T follicular helper cell (primary cell): Measurements from ENCODE around the gene MGAT5.

Experiments
- DNase-seq: peaks from one replicate; pipeline ENCODE4 v3.0.0-alpha.2; 2020; ENCODE audit warnings: low read depth

Gene MGAT5

GRCh38 chr2:134256956-134257355 lies 3.1 kb downstream of the MGAT5 start:
- no peak for DNase-seq

DNA sequence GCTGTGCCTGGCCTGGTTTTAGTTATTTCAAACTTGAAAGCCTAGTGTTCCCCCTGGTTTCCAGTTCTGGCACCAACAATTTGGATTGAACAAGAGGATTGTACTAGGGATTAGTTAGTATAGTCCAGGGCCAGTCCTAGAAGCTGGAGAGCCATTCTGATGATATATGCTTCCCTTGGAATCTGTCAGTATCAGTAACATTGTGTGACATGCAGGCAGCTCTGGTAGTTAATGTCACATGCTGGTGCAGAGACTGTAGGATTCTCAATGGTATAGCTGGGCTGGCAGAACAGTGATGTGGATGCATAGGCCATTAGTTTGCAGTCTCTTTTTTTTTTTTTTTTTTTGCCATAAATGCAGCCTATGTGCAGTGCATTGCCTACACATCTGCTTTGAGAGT lies 3.6 kb downstream of the MGAT5 start:
- DNase-seq: no peak

DNA sequence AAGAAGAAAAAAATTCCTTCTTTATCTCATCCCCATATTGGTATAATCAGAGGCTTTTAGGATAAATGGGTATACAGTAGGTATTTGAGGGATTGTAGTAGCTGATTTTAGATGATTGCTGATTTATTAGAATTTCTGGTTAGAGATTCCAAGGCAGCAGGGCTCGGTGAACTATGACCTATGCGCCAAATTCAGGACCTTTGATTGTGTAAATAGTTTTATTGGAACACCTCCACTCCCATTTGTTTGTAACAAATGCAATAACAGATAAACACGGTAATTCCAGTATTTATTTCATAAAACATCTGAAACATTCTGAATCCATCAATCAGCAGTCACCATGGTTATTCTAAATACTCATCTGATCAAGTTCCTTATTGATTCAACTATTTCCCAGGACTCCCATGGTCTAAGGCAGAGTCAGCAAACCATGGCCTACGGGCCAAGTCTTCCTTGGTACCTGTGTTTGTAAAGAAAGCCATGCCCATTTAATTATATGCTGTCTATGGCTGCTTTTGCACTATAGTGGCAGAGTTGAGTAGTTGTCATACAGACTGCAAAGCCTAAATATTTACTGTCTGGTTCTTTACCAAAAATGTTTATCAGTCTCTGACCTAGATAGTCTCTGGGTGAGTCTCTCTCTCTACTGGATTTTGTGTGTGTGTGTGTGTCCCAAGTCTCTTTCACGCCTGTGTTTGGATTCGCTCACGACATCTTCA lies 4.3 kb downstream of the MGAT5 start:
- no peak for DNase-seq

GRCh38 chr2:134258684-134259388 lies 5.0 kb downstream of the MGAT5 start:
- peak; percentile 23 for DNase-seq

- no peak for DNase-seq
Measured at GRCh38 chr2:134259571-134259970, 5.7 kb downstream of the MGAT5 start.

- DNase-seq: no peak
Measured at GRCh38 chr2:134259994-134260393, 6.1 kb downstream of the MGAT5 start.

GRCh38 chr2:134260713-134261112 lies 6.8 kb downstream of the MGAT5 start:
- DNase-seq: no peak

- no peak for DNase-seq
Measured at GRCh38 chr2:134261398-134262131, 7.7 kb downstream of the MGAT5 start.

- no peak for DNase-seq
Measured at GRCh38 chr2:134262684-134263083, 8.8 kb downstream of the MGAT5 start.

- no peak for DNase-seq
Measured at GRCh38 chr2:134268265-134268664, 14.4 kb downstream of the MGAT5 start.

DNA sequence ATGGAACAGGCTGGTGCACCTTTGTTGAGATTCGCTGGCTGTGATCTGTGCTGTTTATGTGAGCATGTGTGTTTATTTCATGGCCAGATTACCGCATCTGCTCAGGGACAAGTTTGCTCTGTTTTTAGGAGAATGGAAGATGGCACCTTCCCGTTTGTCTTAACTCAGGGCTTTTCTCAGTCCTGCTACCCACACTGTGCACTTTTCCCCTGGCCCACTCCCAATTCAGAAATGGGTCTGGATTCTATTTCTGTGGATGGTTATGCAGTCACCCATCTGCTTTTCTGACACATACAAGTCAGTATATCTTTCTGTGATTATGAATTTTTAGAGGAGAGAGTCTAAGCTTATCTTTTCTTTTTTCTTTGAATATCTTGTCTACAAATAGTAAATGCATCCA lies 15.4 kb downstream of the MGAT5 start:
- DNase-seq: no peak

GRCh38 chr2:134269972-134270735 lies 16.3 kb downstream of the MGAT5 start:
- DNase-seq: no peak

GRCh38 chr2:134271758-134272157 lies 17.9 kb downstream of the MGAT5 start:
- DNase-seq: no peak

DNA sequence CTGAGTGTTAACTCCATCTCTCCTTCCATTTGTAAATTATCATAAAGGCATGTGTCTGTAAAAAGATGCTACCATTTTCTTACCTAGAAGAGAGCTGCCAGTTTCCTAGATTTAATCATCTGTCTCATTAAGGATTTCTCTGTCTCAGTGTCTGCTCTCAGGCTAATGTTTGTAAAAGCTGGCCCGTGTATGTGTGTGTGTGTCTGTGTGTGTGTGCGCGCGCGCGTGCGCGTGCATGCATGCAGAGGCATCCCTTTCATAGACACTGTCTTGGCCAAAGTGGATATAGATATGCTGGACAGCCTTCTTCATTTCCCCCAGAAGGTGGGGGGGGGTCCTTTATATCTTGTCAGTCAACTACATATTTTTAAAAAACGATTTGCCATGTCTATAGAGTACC lies 18.9 kb downstream of the MGAT5 start:
- DNase-seq: no peak

DNA sequence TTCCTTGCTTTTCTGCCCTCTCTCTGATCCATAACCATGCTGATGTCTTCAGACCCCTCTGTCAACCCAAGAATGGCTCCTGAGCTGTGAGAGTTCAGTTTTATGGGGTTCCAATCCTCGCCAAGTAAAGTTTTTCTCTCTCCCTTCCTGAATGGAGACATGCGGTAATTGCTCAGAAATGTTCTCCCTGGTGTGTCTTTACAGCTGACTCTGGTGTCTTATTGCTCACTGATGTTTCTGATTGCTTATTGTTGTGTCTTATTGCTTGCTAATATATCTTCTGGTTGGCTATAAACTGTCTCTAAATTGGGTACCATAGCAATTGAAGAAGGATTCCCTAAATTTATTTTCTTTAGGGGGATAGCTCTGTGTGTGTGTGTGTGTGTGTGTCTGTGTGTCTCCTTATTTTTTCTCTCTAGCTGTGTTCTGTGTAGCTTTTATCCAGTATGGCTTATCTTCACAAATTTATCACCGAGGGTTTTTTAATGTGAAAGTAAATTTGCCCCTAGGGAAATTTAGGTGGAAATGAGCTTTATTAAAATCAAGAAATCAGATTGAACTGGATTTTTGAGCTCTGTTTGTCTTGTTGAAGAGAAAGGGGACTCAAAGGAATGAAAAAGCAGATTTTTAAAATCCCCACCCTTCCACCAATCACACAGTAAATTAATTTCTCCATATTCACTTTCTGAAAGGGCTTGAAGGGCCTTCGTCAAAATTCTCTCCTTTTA lies 19.5 kb downstream of the MGAT5 start:
- DNase-seq: no peak

GRCh38 chr2:134274121-134274520 lies 20.2 kb downstream of the MGAT5 start:
- DNase-seq: no peak

DNA sequence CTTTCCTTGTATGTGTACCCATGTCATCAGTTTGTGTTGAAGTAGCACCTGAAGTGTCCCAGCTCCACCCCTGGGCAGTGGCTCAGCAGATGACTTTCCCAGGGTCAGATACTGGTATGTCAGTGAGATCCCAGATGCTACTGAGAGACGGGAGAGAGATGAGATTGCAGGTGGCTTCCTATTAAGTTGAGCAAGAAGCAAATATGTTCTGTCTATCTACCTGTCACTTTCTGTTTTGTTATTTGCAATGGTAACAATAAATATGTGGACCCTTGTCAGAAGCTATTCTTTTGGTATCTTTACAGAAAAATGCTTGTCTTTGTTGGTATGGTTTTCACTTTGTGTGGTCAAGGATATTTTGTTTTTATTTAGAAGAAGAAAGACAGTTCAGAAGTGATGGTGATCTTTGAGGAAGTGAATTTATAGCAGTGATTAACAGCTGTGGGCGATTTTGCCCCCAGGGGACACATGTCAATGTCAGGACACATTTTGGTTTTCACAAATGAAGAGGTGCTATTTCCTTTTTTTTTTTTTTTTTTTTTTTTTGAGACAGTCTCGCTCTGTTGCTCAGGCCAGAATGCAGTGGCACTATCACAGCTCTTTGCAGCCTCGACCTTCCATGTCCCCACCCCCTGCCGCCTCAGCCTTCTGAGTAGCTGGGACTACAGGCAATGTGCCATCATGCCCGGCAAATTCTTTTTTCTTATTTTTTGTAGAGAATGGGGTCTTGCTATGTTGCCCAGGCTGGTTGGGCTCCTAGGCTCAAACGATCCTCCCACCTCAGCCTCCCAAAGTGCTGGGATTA lies 21.4 kb downstream of the MGAT5 start:
- DNase-seq: no peak

- no peak for DNase-seq
Measured at GRCh38 chr2:134276381-134277172, 22.7 kb downstream of the MGAT5 start.

DNA sequence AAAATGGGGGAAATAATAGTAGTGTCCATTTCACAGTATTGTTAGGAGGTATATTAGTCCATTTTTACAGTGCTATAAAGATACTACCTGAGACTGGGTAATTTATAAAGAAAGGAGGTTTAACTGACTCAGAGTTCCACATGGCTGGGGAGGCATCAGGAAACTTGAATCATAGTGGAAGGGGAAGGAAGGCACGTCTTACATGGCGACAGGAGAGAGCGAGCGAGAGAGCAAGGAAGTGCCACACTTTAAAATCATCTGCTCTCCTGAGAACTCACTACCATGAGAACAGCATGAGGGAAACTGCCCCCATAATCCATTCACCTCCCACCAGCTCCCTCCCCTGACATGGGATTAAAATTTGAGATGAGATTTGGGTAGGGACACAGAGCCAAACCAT lies 23.4 kb downstream of the MGAT5 start:
- no peak for DNase-seq

DNA sequence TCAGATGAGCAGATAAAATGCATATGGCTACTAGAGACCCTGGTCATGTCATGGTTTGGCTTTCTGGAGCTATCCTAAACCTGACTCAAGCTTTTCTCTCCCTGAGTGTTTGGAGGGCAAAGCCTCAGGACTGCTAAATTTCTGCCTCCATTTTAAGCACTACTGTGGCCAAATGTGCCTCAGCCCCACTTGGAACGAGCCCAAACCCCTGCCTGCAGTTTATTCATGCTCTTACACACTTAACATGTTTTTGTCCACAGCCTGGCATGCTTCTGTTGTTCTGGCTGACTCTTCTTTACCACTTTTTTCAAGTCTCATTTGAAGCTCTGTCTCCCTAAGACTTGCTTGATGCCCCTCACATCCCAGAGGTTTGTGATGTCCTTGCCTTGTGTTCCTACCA lies 24.7 kb downstream of the MGAT5 start:
- DNase-seq: no peak
